22Rv1 (cell line): ENCODE data around the gene APBA2.

Experiments used
- CTCF ChIP-seq: fragments of 450-650 bp; IDR thresholded peaks from 2 replicates; pipeline ENCODE4 v1.5.1; 2017; ENCODE audit warnings: mild to moderate bottlenecking
- ZFX ChIP-seq: fragments of 450-650 bp; IDR thresholded peaks from 2 replicates; pipeline ENCODE4 v1.6.1; 2017; ENCODE audit warnings: antibody characterized with exemption, borderline replicate concordance

- TF ChIP-seq CTCF (0 out of 2 replicates have a peak, but pooled peaks have one; percentile 6), ZFX (no peak)
These were observed 4.2 kb upstream of the APBA2 start for GRCh38 chr15:28881600-28881999.
